Measurements from ENCODE around the gene TSPAN10. TPM values are rescaled to one million over a fixed set of nuclear protein-coding genes. Genes with fewer than 3 reads are reported as not detected.
"Not testable (repeated sequence)": the region's sequence is repeated elsewhere in the genome, so short reads cannot be mapped to it uniquely, and the experiment has no call there.

The TSPAN10 gene
- polyA plus RNA-seq (2013, experiment 1 of 2; ENCODE audit: insufficient read length) = 2.9 TPM
- polyA plus RNA-seq (2013, experiment 2 of 2; ENCODE audit: insufficient read length) = 3.0 TPM

DNA sequence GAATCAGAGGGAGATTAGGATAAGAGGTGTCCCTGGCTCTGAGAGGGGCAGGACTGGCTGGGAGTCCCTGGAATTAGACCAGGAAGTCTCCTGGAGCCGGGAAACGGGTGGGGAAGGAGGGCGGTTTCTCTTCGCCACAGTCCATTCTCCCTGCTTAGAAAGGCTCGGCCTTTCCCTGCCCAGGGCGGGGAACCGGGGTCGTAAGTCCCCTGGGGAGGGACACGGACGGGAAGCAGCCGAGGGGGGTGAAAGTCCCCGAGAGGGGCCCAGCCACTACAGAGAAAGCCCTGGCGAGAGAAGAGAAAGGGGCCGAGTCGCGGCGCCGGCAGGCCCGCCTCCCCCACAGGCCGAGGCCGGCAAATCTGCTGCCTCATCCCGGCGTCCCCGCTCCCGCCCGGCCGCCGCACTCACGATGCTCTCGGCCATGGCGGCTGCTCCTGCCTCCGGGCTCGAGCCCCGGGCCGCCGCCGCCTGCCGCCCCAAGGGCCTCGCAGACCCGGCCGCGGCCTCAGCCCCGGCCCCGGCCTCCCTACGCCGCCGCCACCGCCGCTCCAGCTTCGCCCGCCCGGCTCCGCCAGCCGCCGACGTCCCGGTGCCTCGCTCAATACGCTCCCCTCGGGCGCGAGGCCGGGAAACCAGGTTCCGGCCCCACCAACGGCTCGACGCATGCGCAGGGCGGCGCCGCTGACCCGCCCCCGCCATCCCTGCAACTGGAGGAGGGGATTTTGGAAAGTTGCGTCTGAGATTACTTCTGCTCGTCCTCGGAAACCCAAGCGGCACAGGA, at the start of gene TSPAN10, which contains the start of gene NPLOC4:
Gene TSPAN10, plus strand, starts transcription at position 692 of the 784 bp plus-strand sequence. CDS start 5,217 bp downstream, outside the sequence.
Gene NPLOC4, minus strand, starts transcription at position 608 of the 784 bp plus-strand sequence. Its CDS starts 182 bp downstream, at position 426.
- peak; percentile 83 for DNase-seq

DNA sequence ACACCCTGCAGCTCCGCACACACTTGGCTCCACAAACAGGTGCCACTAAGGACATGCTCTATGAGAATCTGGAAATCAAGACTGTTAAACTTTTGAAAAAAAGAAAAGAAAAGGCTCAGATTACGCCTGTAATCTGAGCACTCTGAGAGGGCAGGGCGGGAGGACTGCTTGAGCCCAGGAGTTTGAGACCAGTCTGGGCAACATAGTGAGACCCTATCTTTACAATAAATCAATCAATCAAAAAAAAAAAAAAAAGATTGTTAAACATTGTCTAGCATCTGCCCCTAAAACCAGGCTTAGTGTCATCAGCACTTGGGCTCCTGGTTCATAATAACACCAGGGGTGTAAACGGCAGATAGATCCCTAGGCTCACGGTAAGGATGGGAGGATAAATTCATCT, 47.4 kb upstream of the TSPAN10 start:
- DNase-seq = no peak

DNA sequence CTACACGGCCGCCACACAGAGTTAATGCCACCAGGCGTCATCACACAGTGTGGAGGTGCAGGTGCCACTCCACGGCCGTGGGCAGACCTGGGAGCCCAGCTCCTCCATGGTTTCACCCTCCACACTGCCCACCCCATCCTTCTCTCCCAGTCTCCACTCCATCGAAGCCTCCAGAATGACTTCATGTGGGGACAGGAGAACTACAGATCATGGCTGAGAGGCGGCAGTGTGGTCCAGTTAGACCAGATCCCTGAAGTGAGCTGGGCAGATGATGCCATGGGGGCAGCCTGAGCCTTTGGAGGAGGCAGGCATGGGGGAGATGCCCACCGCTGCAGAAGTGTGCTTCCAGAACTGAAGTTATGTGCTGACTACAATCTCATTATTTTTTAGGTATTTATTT, 46.9 kb upstream of the TSPAN10 start:
- no peak for DNase-seq

DNA sequence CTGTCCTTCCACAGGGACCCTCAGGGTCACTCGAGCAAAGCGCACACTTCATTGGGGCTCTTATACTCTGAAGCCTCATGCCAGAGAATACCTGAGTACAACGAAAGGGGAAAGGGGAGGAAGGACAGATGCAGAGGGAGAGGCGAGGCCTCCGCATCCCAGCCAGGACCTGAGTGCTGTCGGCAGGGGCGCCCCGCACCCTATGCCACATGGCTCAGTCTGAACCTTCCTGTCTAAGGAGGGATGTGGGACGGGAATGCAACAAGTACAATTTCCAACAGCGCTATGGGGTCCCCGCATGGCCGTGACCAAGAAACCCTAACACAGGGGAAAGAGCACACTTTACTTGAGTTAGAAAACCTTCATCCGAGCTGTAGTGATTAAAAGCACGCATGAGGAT, 45.0 kb upstream of the TSPAN10 start:
- DNase-seq = no peak

DNA sequence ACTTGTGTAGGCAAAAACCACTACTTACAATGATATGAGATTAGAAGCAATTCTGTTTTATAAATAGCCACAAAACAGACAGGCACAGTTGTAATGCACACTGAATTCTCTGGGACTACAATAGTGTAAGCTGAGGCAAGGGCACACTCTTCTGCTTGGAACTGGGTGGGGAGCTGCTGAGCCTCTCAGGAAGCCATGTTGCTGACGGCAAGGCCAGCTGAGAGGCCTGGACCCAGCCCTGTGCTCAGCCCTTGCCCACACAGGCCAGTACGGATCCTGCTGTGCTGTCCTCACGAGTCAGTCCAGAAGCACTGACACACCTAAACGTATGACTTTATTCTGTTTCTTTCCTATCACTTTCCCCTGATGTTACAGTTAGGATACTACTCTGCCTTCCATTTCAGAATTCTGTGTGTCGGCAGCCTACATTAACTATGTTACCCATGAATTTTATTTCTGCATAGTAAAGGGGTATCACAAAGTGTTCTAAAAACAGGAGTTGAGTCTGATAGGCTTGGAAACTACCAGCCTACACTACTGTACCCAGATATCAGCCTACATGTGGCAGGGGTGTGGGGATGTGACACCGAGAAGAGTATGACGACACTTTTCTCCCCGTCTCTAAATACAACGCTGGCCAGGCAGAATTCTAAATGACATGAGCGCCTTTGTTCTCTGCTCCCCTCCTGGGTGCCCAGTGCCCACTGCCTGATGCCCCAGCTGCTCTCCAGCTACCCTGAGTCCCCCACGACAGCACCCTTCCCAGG, 43.7 kb upstream of the TSPAN10 start:
- no peak for DNase-seq

DNA sequence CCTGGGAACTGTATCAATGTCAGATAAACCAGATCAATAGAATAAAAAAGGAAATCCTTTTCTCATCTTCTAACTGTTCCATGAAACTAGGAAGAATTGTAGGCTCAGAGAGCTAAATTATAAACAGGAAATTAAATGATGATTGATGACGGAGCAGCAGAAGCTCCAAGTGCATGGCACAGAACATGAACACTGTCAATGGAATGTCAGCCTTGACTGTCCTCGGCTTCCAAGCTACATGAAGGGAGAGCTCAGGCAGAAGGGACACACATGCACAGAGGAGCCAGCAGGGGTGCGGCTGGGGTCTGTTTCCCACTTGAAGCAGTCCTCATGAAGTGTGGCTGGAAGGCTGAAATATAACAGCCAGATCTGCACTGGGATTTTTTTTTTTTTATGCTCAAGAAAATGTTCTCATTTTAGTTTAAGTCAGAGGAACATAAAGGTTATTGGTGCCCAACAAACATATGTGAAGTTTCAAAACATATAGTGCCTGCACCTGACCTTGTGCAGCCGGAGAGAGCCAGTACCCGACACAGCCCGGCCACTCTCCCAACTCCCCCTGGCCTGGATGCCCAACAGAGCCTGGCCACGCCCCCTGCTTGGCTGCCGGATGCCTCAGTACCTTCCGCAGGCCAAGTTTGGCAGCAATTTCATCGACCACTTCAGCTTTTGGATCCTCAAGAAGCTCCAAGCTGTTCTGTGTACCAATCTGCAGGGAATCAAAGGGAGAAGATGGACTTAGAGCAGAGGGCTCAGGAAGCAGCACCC, 37.1 kb upstream of the TSPAN10 start:
- peak; percentile 82 for DNase-seq

DNA sequence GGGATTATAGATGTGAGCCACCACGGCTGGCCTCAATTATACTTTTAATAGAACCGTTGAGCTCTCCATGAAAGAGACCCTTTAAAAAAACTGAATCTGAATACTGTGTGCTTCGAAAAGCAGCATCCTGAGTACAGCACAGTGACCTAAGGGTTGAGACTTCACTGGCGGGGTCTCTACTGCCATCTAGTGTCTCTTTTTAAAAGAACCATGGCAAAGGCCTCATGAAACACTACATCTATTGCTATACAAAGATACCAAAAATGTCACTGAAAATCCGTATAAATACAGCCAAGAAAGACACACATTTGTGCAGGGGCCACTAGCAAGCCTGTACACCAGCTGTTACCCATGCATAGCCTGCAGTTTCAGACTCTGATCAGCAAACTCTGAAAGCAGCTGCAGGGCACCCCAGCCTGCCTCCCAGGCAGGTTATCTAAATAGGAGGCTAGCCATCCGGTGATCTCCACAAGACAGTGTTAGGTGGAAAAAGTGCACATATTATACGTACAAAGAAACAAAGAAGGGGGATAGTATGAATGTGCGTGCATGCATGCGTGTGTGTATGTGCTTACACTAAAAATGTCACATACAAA, 35.4 kb upstream of the TSPAN10 start:
- DNase-seq = peak; percentile 80

DNA sequence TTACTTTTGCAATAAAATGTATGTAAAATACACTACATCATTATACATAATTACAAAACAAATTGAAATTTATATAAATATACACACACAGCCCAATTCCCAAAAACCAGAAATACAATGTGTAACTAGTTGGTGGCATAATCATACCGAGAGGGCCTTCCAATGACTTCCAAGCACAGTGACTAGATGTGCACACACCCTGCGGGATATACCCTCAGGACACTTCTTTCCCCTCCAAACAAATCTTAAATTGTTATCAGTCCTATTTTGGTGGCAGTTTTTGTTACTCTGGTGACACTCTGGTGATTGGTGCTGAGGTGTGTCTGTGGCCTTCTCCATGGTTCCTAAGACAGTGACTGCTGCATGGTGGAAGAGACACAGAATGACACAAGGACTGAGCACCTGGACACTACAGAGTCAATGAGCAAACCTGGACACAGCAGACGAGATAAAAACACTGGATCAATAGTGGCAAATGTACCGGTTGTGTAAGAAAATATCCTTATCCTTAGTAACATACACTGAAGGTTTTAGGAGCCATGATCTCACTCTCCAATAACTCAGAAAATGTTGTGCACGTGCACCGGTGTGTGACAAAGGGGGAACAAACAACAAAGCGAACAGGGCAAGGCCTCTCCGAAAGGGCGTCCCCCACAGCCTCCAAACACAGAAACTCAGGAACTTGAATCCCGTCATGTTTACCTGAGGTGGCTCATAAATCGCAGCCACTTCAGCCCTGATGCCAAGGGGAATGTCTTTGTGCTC, 33.0 kb upstream of the TSPAN10 start:
- no peak for DNase-seq

DNA sequence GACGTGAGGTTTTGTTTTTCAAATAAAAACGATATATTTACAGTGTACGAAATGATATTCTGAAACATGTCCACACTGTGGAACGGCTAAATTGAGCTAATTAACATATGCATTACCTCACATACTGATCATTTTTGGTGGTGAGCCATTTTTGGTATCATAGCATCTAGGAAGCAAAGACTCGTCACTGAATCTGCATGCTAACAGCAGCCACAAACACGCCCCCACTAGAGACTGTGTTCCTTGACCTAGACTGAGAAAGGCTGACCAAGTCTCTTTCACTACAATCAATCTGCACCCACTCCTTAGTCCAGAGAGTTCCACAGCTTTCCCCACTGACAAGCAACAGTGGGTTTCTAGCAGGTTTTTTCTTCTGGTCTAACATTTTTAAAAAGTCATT, 29.6 kb upstream of the TSPAN10 start:
- peak; percentile 29 for DNase-seq

DNA sequence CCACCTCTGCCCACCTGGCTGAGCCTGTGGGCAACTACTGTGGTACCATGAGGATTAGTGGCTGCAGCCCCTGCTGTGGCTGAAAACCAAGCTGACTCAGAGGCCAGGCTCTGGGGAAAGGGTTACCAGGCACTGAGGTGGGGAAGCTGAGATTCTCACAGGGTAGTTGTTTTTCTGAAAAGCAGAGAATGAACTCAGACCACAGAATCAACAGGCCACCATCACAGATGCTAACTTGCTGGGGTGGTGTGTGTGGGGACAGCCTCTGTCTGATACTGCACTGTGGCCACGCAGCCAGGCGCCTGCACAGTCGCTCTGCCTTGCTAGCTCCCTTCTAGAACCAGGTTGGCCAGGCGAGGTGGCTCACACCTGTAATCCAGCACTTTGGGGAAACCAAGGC, 28.9 kb upstream of the TSPAN10 start:
- no peak for DNase-seq

DNA sequence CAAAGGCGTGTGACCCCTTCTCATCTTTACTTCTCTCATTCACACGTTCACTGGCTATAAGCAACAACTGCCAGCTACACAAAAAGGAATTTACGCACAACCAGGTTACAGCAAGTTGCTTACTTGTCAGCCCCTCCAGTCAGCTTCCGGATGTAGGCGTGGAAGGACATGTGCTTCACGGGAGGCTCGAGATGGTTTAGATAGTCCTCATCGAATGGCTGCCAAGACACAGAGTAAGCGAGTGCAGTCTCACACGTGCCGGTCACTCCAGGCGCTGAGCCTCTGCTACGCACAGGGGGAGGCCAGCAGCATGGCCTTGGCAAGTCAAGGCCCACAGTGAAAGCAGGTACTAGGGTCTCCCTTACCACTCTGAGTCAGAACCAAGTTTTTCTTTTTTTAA, 28.4 kb upstream of the TSPAN10 start:
- no peak for DNase-seq

DNA sequence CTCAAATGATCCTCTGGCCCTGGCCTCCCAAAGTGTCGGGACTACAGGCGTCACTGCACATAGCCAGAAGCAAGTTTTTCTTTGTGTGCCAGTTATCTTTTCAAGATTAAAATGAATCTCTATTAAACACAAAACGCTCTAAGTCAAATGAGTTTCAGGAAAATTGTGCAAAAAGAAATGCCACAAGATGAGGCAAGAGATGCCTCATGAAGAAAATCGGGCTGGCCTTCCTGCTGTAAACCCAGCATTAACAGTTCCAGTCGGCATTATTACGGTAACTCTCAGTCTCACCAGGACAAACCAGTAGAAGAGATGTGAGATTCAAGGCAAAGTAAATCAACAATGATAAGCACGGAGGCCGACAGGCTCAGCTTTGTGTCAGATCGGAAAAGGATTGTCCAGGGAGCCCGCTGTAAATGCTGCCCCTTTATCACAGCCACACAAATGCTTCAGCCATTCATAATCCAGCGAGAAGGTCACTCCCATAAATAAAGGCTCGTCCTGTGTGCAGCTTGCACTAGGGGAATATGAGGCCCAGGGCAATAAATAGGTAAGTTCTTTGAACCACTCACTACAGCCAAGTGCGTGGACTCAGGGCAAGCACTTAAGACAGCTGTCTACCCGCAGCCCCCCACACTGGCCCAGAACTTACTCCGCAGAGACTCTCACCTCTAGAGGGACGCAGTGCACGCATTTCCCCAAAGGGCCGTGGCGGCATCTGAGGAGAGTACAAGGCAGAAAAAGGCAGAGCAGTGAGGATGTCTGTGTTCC, 27.3 kb upstream of the TSPAN10 start:
- DNase-seq = no peak

DNA sequence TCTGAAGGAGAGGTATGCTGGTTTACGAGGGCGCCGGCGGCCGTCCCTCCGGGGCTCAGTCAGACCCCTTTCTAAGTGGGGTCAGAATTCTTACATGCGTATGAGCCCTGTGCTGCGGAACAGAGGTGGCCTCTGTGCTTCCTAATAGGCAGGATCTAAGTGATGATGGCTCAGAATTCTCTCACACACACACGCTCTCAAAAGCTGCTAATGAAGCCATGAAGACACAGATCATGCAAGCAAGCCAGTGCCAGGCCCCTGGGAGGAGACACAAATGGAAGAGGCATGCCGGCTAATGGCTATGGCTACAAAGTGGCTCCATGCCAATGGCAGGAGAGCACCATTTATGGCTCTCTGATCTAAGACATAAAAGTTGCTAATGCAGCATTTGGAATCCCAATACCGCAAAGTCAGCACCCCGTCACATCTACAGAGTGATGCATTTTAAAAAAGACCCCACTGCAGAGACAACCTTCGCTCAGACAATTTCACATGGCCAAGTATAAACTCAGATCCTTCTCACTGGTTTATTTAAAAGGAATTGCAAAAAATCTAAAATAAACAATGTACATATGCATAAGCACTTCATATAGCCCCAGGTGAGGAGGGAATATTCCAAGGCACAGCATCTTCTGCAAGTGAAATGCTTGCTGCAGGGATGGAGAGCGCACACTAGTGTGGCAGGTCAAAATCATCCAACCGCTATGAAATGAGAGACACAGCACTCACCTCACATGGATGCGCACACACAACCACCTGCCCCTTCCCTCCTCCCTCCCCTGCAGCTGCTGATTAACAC, 24.6 kb upstream of the TSPAN10 start:
- no peak for DNase-seq

DNA sequence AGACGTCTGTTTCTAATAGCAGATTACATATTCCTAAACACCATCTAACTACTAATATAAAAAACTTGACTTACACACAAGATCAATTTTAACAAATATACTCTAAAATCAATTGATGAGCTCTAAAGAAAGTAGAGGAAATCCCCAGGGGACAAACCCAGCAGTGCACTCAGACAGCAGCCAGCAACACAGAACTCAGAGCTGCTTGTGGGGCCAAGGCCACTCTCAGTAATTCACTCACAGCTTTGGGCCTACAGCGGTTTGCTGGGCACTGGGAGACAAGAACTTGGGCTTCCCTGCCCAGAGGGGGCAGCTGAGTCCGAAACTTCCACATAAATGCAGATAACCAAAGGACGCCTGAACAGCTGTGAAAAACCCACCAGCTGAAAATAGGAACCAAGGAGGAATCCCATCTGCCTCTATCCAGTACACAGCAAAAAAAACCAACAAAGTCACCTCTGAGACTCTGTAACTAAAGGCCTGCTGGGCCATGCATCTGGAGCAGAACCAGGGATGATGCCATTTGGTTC, 21.5 kb upstream of the TSPAN10 start:
- DNase-seq = no peak

DNA sequence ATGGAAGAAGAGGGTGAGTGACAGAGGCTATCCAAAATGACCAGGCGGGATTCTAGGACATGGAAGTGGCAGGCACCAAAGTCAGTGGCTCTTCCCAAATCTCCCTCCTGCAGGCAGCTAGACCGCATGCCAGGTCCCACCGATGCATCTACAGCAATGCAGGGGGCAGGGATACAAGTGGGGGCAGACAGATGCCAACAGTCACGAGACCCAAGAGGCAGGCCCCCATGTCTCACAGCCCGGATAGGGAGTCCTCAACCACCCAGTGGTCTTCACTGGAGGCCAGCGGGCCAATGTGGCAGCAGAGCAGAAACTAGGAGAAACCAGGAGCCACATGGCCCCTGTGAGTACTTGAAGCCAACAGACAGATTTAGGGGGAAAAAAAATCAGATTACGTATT, 20.1 kb upstream of the TSPAN10 start:
- DNase-seq = no peak

DNA sequence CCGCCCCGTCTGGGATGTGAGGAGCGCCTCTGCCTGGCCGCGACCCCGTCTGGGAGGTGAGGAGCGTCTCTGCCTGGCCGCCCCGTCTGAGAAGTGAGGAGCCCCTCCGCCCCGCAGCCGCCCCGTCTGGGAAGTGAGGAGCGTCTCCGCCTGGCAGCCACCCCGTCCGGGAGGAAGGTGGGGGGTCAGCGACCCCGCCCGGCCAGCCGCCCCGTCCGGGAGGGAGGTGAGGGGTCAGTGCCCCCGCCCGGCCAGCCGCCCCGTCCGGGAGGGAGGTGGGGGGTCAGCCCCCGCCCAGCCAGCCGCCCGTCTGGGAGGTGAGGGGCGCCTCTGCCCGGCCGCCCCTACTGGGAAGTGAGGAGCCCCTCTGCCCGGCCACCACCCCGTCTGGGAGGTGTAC, 18.7 kb upstream of the TSPAN10 start:
- not testable (repeated sequence) for DNase-seq

DNA sequence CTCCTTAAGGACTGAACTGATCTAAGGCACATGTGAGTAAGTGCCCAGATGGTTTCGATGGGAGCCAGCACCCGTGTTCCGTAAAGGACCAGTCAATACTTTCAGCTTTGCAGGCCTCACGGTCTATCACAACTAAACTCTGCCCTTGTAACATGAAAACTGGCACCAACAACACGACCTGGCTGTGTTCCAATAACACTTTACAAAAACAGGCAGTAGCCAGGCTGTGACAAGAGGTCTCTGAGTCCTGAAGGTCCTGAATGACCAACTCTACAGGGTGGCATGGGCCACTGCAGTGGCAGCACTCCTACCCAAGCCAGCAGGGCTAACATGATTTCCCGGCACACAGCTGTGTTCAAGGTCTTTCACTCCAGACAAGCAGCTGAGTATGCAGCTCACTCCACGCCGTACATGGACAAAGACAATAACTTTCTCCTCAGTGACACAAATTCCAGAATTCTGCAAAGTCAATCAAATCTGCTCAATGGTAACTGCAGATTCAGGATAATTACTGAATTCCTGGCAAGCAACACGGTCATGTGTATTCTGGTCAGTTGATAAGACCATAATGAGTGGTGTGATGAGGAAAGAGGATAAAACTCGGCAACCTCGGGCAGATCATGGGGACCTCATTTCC, 15.4 kb upstream of the TSPAN10 start:
- DNase-seq = no peak

DNA sequence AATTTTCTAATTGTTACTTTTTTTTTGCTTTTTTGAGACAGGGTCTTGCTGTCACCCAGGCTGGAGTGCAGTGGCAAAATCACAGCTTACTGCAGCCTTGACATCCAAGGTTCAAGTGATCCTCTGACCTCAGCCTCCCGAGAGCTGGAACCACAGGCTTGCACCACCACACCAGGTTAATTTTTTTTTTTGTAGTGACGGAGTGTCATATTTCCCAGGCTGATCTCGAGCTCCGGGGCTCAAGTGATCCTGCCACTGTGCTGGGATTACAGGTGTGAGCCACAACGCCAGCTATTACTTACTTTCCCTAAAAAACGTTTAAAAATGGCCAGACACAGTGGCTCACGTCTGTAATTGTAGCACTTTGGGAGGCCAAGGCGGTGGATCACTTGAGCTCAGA, 6.7 kb upstream of the TSPAN10 start:
- no peak for DNase-seq

DNA sequence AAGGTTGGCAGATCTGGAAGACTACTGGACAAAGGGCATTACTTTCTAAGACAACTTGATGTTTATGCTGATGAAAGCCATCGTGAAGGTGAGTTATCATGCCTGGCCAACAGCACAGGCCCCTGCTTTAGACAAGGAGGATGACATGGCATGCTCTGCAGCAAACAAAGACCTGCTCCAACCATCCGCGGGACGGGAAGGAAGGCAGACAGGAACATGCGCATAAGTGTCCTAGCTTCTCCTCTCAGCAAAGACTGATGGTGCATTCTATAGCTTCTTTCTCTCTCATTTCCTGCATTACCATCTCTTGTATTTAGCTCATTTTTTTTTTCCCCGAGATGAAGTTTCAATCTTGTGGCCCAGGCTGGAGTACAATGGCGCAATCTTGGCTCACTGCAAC, 5.5 kb upstream of the TSPAN10 start:
- no peak for DNase-seq
